Heart left ventricle (tissue), 13 donors: ENCODE data around the gene LIN7B.

ENCODE experiments used
- CTCF ChIP-seq, 12 donors: fragments of 200-600 bp; sonication (generic) in 4 of 12; IDR thresholded peaks; one replicate each; pipeline versions ENCODE4 v1.5.0 to v1.8.0; 2018 to 2022; ENCODE audit warnings: antibody characterized with exemption in 12 of 12, mild to moderate bottlenecking in 5 of 12
- POLR2A ChIP-seq, 2 donors: fragments of 450-650 bp; IDR thresholded peaks; one replicate each; pipeline ENCODE4 v1.6.1; 2017; ENCODE audit warnings: antibody characterized with exemption in 2 of 2, mild to moderate bottlenecking in 2 of 2, moderate library complexity in 2 of 2
- donor health status: ischemic (EF 13 %, LVEDD 7.1; RV severe dilation, severe dysfunction).
- donor health status: DM: no; HTN: yes; CAD: no.
- donor health status: DM: no; HTN: no; CAD: no.
- donor health status: ischemic (EF 25% LVEDD 6.9; RV normal size, moderate dysfunction).
- donor health status: ischemic (EF 25% LVEDD 5.7; RV mildly dilated, moderate dysfunction).
- donor health status: ischemic (EF 35%, LVEDD 5.7; RV mildly dilated, moderate dysfunction).
- donor health status: nonischemic (EF 11% LVEDD 7.7; RV severe dilation, severe dysfunction).
- donor health status: DM: yes; HTN: yes; CAD: no.
- donor health status: PGD.
- donor health status: ischemic (EF 29% LVEDD 5.4; RV normal size, mild dysfunction).
- donor health status: nonischemic (EF 23%, LVEDD 6.1; RV moderate dilation, normal function).

DNA sequence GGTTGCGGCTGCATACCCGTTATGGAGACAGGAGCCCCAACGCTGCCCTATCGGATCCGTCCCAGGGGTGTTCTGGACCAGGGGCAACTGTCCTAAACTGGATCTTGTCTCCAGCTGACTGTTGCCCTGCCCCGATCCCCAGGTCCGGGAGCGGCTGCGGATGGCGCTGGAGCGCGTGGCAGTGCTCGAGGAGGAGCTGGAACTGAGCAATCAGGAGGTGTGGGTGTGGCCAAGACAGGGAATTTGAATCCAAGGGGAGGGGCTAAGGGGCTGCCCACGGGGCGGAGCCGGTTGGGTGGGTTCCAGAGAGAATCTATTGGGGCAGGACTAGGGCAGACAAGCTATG lies 15.0 kb downstream of the LIN7B start:
- TF ChIP-seq CTCF (IDR thresholded peaks at IDR 0.05) = no peak
- no peak for TF ChIP-seq POLR2A (IDR thresholded peaks at IDR 0.05)
